GM15510 (cell line): ENCODE results near the gene ABCA13.

Experiments
- POLR2A ChIP-seq: IDR thresholded peaks from 3 replicates; pipeline ENCODE4 v1.6.1; 2011; ENCODE audit warnings: borderline replicate concordance; ENCODE audit not compliant: insufficient read length; ENCODE audit errors: extremely low read depth

Gene ABCA13

DNA sequence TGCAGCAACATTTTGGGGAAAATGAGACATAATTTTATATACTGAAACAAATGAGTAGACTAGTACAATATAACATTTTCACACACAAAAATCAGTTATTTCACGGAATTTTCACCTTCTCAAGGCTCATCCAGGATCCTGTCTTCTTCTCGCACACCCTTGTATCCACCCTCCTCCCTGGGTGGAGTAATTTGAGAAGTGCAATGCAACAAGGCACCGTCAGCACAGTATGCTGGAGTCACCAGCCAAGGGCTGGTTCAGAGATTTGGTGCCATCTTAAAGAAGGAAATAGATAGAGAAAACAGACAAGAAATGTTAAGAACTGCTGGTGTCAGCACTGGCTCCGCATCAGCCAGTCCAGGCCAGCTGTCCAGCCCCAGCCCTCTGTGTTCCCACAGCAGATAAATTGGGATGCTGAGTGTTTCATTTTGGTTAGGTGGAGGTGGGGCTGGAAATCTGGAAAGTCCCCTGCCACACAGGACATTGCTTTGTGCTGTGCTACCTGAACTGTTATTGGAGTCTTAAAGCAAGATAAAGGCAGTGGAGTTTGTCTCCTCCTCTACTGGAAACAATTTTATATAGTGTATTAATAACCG lies 176.1 kb downstream of the ABCA13 start:
- TF ChIP-seq POLR2A, result no peak

GRCh38 chr7:48350515-48350914 lies 179.3 kb downstream of the ABCA13 start:
- TF ChIP-seq POLR2A, result no peak

GRCh38 chr7:48351900-48352299 lies 180.6 kb downstream of the ABCA13 start:
- no peak for TF ChIP-seq POLR2A

DNA sequence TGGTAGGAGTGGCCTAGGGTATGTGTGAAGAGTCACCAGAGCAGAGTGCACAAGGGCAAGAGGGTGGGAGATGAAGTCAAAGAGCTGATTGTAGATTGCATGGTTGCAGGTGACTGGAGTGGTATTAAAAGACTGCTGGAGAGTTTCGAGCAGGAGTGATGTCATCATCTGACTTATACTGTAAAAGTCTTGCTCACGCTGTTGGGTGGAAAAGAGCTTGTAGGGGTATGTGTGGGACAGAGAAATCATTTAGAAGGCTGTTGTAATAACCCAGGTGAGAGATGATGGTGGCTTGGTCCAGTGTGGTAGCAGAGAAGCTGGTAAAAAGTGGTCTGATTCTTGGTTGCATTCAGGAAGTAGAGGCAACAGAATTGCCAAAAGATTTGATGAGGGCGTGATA lies 184.1 kb downstream of the ABCA13 start:
- no peak for TF ChIP-seq POLR2A

GRCh38 chr7:48360574-48360973 lies 189.3 kb downstream of the ABCA13 start:
- no peak for TF ChIP-seq POLR2A

DNA sequence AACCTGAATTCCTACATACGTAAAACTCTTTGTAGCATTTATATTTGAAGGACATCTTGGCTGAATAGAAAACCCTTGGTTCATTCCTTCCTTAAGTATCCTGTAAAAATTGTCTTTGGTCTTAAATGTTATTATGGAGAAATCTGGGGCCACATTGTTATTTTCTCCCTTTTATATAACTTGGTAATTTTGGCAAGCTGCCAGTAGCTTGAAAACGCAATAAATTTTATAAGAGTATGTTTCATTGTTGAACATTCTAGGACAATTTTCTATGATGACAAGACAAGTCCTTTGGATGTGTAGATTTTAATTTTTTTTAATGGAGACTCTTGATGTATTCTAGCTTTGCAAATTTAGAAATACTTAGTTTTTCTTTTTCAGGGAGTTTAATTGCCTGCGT lies 191.9 kb downstream of the ABCA13 start:
- TF ChIP-seq POLR2A, result no peak

DNA sequence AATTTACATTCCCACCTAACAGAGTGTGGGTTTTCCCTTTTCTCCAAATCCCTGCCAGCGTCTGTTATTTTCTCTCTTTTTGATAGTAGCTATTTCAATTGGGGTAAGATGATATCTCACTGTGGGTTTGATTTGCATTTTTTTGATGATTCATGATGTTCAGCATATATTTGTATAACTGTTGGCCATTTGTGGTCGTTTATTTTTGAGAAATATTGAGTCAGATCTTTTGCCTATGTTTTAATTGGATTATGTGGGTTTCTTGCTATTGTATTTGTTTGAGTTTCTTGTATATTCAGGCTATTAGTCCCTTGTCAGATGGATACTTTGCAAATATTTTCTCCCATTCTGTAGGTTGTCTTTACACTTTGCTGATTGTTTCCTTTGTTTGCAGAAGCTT lies 193.8 kb downstream of the ABCA13 start:
- no peak for TF ChIP-seq POLR2A

- TF ChIP-seq POLR2A, result no peak
Measured at GRCh38 chr7:48366096-48366495, 194.8 kb downstream of the ABCA13 start.

DNA sequence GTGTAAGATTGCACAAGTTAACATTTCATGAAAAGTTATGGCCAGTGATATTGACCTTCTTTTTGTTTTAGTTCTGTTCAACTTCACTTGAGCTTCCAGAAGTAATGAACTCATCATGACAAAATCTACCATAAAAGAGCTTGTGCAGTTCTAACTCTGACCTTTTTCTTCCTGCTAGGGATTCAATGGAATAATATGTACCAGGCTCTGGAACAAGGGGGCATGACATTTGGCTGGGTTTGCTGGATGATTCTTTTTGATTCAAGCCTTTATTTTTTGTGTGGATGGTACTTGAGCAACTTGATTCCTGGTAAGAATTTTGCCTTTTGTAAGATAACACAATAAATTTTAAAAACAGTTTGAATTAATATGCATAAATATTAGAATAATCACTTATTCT lies 205.0 kb downstream of the ABCA13 start:
- TF ChIP-seq POLR2A, result no peak

DNA sequence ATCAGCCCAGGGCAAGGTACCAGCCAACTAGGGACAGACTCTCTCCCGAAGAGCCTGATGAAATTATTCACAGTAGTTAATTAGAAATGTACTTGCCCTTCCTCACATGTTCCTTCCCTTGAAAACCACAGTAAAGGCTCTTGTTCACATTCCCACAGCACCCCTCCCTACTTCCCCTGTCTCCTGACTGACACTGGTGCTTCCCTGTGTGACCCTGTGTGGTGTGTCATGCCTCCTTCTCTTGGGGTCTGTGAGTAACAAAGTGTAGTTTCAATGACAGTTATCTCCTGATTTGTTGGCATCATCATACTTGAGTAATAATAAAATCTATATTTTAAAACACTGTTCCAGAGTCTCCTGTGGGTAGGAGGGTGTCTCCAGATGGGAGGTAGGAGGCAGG lies 209.7 kb downstream of the ABCA13 start:
- TF ChIP-seq POLR2A, result no peak

DNA sequence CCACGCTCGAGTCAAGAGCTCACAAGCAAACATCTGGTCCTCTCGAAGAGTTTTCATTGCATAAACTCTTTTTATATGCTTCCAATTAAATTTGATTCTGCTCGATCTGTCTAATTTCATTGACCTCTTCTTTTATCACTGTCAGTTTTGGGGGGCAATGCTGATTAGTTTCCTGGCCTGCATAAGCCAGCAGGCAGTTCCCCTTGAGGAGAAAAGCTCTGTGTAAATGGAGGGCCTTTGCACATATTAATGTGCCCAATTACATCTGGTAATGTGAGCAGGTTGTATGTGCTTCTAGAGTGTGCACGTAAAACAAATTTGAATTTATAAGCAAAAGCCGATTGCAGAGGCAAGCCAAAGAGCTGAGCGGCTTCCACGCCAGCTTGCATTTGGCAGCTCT lies 210.3 kb downstream of the ABCA13 start:
- TF ChIP-seq POLR2A, result no peak

DNA sequence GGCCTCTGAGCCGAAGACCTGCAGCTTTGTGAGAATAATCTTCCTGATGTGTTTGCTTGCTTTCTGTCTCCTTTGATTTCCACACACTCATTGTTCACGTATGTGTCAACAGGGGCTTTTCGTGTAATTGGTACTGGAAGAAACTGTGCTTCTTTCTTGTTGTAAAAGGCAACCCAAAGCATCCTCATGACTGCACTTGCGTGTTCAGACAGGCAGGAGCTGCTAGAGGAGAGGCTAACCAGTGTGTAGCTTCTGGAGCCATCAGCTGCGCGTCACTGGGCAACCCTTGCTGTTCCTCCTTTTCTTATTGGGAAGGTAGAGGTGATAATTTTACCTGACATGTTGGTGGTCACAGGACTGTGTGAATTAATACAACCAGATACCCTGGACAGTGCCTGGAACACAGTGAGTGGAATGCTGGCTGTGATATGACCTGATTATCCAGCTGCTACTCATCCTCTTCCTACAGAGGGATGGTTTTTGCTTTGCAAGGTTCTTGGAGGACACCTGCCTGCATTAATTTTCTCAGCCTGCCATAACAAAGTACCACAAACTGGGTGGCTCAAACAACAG lies 213.0 kb downstream of the ABCA13 start:
- no peak for TF ChIP-seq POLR2A

DNA sequence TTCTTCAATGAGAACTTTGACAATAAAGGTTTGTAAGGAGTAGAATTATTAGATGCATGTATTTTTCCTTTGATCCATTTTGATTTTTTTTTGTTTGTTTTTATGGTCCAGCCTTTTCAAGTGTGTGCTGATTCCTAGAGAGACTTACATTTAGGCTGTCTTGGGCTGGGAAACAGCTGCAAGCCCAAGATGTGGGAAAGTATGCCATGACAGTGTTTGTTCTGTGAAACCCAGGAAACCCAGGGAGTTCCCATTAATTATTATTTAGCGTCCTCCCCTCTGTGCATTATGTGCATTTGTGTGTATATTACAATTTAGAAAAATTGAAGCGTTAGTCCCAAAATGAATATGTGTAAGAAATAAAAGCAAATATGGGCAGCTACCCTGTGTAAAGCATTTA lies 216.7 kb downstream of the ABCA13 start:
- TF ChIP-seq POLR2A, result no peak

DNA sequence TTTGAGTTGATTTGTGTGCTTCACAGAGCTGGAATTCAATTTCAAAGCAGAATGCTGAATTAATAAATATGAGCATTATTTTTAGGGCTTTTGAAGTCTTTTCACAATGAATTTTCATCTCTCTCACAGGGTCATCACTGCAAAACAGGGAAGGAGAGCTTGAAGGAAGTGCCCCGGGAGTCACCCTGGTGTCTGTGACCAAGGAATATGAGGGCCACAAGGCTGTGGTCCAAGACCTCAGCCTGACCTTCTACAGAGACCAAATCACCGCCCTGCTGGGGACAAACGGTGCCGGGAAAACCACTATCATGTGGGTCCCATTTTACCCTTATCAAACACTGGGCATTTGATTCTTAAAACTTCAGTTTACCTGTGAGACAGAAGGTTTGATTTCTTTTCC lies 217.7 kb downstream of the ABCA13 start:
- no peak for TF ChIP-seq POLR2A

DNA sequence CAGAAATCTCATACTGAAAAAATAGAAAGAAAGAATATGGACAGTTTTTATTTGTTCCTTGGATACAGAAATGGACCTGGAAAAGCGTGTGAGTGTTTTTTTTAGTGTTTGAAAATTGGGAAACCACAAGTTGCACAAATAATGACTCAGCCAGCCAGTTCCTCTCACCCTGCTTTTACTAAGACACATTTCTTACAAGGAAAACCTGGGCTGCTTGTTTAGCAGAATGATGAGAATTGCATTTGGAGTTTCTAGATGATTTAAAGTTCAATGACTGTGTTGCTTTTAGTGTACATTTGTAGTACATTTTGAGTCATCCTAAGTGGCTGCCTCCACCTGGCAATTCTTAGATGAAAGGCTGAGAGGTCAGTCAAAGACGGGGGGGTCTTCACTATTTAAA lies 218.7 kb downstream of the ABCA13 start:
- TF ChIP-seq POLR2A, result no peak

- no peak for TF ChIP-seq POLR2A
Measured at GRCh38 chr7:48390388-48391327, 219.4 kb downstream of the ABCA13 start.

- no peak for TF ChIP-seq POLR2A
Measured at GRCh38 chr7:48398191-48398590, 226.9 kb downstream of the ABCA13 start.

GRCh38 chr7:48402721-48403120 lies 231.5 kb downstream of the ABCA13 start:
- TF ChIP-seq POLR2A, result no peak
